GM12872 (cell line): ENCODE data around the gene ZPBP2.

ENCODE experiments used
- CTCF ChIP-seq: IDR thresholded peaks from 3 replicates; pipeline ENCODE4 v1.5.1; 2011; ENCODE audit warnings: low read depth, mild to moderate bottlenecking, low read length, moderate library complexity; ENCODE audit not compliant: insufficient read depth

Gene ZPBP2

GRCh38 chr17:39828443-39828842 is 39.6 kb upstream of the ZPBP2 start:
- TF ChIP-seq CTCF = no peak

GRCh38 chr17:39831588-39831987 is 36.4 kb upstream of the ZPBP2 start:
- TF ChIP-seq CTCF = no peak

DNA sequence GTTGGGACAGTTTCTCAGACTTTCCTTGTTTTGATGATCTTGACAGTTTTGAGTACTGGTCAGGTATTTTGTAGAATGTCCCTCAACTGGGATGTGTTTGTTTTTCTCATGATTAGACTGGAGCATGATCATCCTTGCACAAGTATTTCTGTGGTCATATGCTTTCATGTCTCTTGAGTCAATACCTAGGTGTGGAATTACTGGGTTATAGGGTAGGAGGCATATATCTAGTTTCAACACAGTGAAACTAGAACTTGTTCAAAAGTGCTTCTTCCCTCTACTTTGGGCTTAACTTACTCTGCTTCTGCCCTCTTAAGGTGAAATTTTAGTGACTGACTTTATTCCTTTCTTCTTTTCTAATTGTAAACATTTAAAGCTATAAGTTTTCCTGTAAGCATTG is 34.0 kb upstream of the ZPBP2 start:
- TF ChIP-seq CTCF = no peak

DNA sequence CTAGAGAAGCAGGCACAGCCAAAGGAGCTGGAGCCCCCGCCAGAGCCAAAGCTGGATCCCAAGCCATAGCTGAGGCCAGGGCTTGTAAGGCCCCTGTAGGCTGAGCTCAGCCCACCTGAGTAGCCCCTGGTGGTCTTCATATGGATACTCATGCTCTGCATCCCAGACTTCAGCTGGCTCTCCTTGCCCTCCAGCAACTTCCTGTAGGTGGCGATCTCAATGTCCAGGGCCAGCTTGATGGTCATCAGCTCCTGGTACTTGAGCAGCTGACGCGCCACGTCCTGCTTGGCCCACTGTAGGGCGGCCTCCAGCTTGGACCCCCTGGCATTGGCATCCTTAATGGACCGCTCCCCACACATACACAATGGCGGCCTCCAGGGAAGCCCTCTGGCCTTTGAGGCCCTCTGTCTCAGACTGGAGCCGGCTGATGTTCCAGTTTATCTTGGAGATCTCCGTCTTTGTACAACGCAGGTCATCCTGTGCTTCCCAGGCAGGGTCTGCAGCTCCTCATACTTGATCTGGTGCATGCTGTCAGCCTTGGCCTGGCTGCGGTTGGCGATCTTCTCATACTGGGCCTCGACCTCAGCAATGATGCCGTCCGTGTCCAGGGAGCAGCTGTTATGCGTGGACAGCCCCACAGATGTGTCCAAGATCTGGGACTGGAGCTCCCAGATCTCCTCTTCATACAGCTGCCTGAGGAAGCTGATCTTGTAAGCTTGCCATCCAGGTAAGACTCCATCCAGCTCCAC is 32.8 kb upstream of the ZPBP2 start:
- TF ChIP-seq CTCF = peak; percentile 27; the same call in 1 of the 3 replicates

- no peak for TF ChIP-seq CTCF
These were observed 31.9 kb upstream of the ZPBP2 start for GRCh38 chr17:39836117-39836516.

- TF ChIP-seq CTCF = no peak
These were observed 29.9 kb upstream of the ZPBP2 start for GRCh38 chr17:39838057-39838456.

- no peak for TF ChIP-seq CTCF
These were observed 29.2 kb upstream of the ZPBP2 start for GRCh38 chr17:39838784-39839183.
